Transverse colon (tissue), 4 donors: ENCODE measurements around the gene S1PR1. TPM values are rescaled to one million over a fixed set of nuclear protein-coding genes. Genes with fewer than 3 reads are reported as not detected.
A peak's percentile ranks its signal among the peaks of the same experiment; 100 is the strongest.

Experiments
- DNase-seq: peaks from one replicate; pipeline ENCODE4 v3.0.0-alpha.2; 2019
- H3K27ac ChIP-seq, 4 donors: fragments of 200-600 bp; sonication (generic); 2 replicates each; pipeline ENCODE4 v1.5.1; 2016 to 2018; ENCODE audit warnings: inconsistent platforms in 4 of 4
- H3K27me3 ChIP-seq: fragments of 200-600 bp; sonication (generic); 2 replicates; pipeline ENCODE4 v1.5.1; 2017; ENCODE audit warnings: inconsistent platforms
- H3K36me3 ChIP-seq, 4 donors: fragments of 200-600 bp; sonication (generic); 2 replicates each; pipeline ENCODE4 v1.5.1; 2017 to 2019; ENCODE audit warnings: inconsistent platforms in 4 of 4
- H3K4me1 ChIP-seq, 4 donors: fragments of 200-600 bp; sonication (generic); 2 replicates each; pipeline ENCODE4 v1.5.1; 2017 to 2020; ENCODE audit warnings: inconsistent platforms in 4 of 4
- H3K4me3 ChIP-seq, 4 donors: fragments of 200-600 bp; sonication (generic); 1 replicate in 1 of 4; 2 replicates in 3 of 4; pipeline versions ENCODE4 v1.5.1 to v1.6.1; 2017 to 2019; ENCODE audit warnings: inconsistent platforms in 4 of 4
- H3K9me3 ChIP-seq, 2 donors: fragments of 200-600 bp; sonication (generic); 2 replicates each; pipeline ENCODE4 v1.5.1; 2017 to 2019; ENCODE audit warnings: inconsistent platforms in 2 of 2
- CTCF ChIP-seq, 5 experiments: fragments of 200-600 bp in 3 of 5; fragments of 450-650 bp in 2 of 5; sonication (generic) in 3 of 5; IDR thresholded peaks; 1 replicate in 2 of 5; 2 replicates in 3 of 5; pipeline ENCODE4 v1.5.1; 2016 to 2017; ENCODE audit warnings: antibody characterized with exemption in 5 of 5, inconsistent platforms in 3 of 5, mild to moderate bottlenecking in 2 of 5, moderate library complexity in 1 of 5
- EP300 ChIP-seq: sonication (generic); formaldehyde crosslinking; IDR thresholded peaks from one replicate; pipeline ENCODE4 v1.6.1; 2017; ENCODE audit warnings: antibody characterized with exemption, low read depth
- POLR2A ChIP-seq: fragments of 450-650 bp; IDR thresholded peaks from one replicate; pipeline ENCODE4 v1.6.1; 2016; ENCODE audit warnings: antibody characterized with exemption, mild to moderate bottlenecking, moderate library complexity
- POLR2AphosphoS5 ChIP-seq, 3 donors: sonication (generic); formaldehyde crosslinking; IDR thresholded peaks; one replicate each; pipeline ENCODE4 v1.6.1; 2016; ENCODE audit warnings: antibody characterized with exemption in 3 of 3
- WGBS, 2 donors: methylation state at CpG; one replicate each; pipeline ENCODE4 v1.1.5; 2018; ENCODE audit warnings: low coverage in 1 of 2; 5-methylcytosine and 5-hydroxymethylcytosine counted together
- in situ Hi-C, 4 donors: fragments of 200-750 bp; cut with MboI; loops; one replicate each; pipeline versions ENCODE4 v1.15.0 to v1.15.1; 2017; ENCODE audit warnings: low sequenced_read_pairs in 3 of 4, low pct_ligation_motif_present in 1 of 4, low pct_unique_long_range_greater_than_20kb in 1 of 4
- intact Hi-C: fragments of 100-400 bp; cut with DNase I; formaldehyde crosslinking; loops from one replicate; pipeline ENCODE4 v1.15.1; 2023; ENCODE audit warnings: low total_unique reads
- total RNA-seq, 4 donors: library from RNA; depleted of rRNA; stranded (reverse); fragments of >200 nt; gene quantifications; one replicate each; pipeline ENCODE4 v1.1.0, GENCODE V29; 2016

Gene S1PR1
- total RNA-seq, 4 donors from 2014 or later: 5.6 to 58.1 (median 10.4) TPM

- WGBS, 2 donors: 86% methylated on average over 16 of the region's 16 CpGs
- no peak for DNase-seq
- no peak for TF ChIP-seq CTCF (IDR thresholded peaks at IDR 0.05)
- intact Hi-C loops: no loop called here
- H3K27ac ChIP-seq: no peak overlapping the region
- H3K4me1 ChIP-seq: peaks cover 0 to 2% (median 0%) of the 10 kb centered on the region in 4 donors
- no peaks in the 10 kb centered on the region for H3K36me3 ChIP-seq
- no peaks in the 10 kb centered on the region for H3K27me3 ChIP-seq
- in situ Hi-C loops: loop anchor here in 3 of 4 donors (10.0 to 25.0 kb wide), 2 partner anchors 359 to 372 kb away; no protein-coding TSS in a partner anchor
- no peaks in the 10 kb centered on the region for H3K9me3 ChIP-seq
- H3K4me3 ChIP-seq: no peak overlapping the region
Measured at GRCh38 chr1:101284021-101284420, 47.2 kb downstream of the S1PR1 start.

- Histone ChIP-seq H3K4me3 (no peak overlapping the region), H3K27me3 (no peaks in the 10 kb centered on the region), H3K36me3 (no peaks in the 10 kb centered on the region), H3K4me1 (peaks cover 0 to 2% (median 0%) of the 10 kb centered on the region in 4 donors), H3K27ac (no peak overlapping the region), H3K9me3 (no peaks in the 10 kb centered on the region)
- TF ChIP-seq POLR2AphosphoS5 (IDR thresholded peaks at IDR 0.05) (no peak), CTCF (IDR thresholded peaks at IDR 0.05) (no peak), EP300 (no peak), POLR2A (no peak)
- in situ Hi-C loops: loop anchor here in 3 of 4 donors (10.0 to 25.0 kb wide), 2 partner anchors 360 to 372 kb away; no protein-coding TSS in a partner anchor
- intact Hi-C loops: loop anchor here (5.0 kb wide), 1 partner anchor 362 kb away; no protein-coding TSS in a partner anchor
- no peak for DNase-seq
- 73 to 80% methylated on average over 4 to 5 of the region's 5 CpGs for WGBS, 2 donors
Measured at GRCh38 chr1:101284622-101285218, 47.9 kb downstream of the S1PR1 start.

- in situ Hi-C loops (loop anchor here in 3 of 4 donors (10.0 to 25.0 kb wide), 2 partner anchors 361 to 374 kb away; no protein-coding TSS in a partner anchor), intact Hi-C loops (loop anchor here (5.0 kb wide), 1 partner anchor 364 kb away; no protein-coding TSS in a partner anchor)
- TF ChIP-seq POLR2A (no peak), EP300 (no peak), CTCF (IDR thresholded peaks at IDR 0.05) (no peak), POLR2AphosphoS5 (IDR thresholded peaks at IDR 0.05) (no peak)
Measured at GRCh38 chr1:101285922-101286570, 49.2 kb downstream of the S1PR1 start.

GRCh38 chr1:101288491-101288944, 51.7 kb downstream of the S1PR1 start:
- Histone ChIP-seq H3K4me3 (no peak overlapping the region), H3K27ac (no peak overlapping the region), H3K9me3 (no peaks in the 10 kb centered on the region), H3K27me3 (no peaks in the 10 kb centered on the region), H3K36me3 (no peaks in the 10 kb centered on the region), H3K4me1 (peaks cover 0 to 11% (median 0%) of the 10 kb centered on the region in 4 donors)
- WGBS, 2 donors: 18 to 26% methylated on average over 3 to 4 of the region's 4 CpGs
- intact Hi-C loops (loop anchor here (5.0 kb wide), 1 partner anchor 366 kb away; no protein-coding TSS in a partner anchor), in situ Hi-C loops (loop anchor here in 3 of 4 donors (10.0 to 25.0 kb wide), 2 partner anchors 364 to 376 kb away; no protein-coding TSS in a partner anchor)
- TF ChIP-seq POLR2A (no peak), POLR2AphosphoS5 (IDR thresholded peaks at IDR 0.05) (no peak), CTCF (IDR thresholded peaks at IDR 0.05) (peak; percentile 85 to 93 (median 88))
- peak; percentile 68 for DNase-seq

More at GRCh38 chr1:101285922-101286570, 49.2 kb downstream of the S1PR1 start:
- H3K4me1 ChIP-seq: peaks cover 0 to 3% (median 0%) of the 10 kb centered on the region in 4 donors
- no peak overlapping the region for H3K27ac ChIP-seq
- H3K9me3 ChIP-seq: no peaks in the 10 kb centered on the region
- no peak for DNase-seq
- H3K4me3 ChIP-seq: no peak overlapping the region
- WGBS, 2 donors: 89 to 90% methylated on average over 2 of the region's 2 CpGs
- H3K27me3 ChIP-seq: no peaks in the 10 kb centered on the region
- H3K36me3 ChIP-seq: no peaks in the 10 kb centered on the region
